HS-5 (cell line): ENCODE measurements around the gene ABCA2.
"Not testable (repeated sequence)": the region's sequence is repeated elsewhere in the genome, so short reads cannot be mapped to it uniquely, and the experiment has no call there.

Experiments
- DNase-seq: peaks from one replicate; pipeline ENCODE4 v3.0.0-alpha.2; 2012; ENCODE audit warnings: low read depth

ABCA2 gene

GRCh38 chr9:137062798-137063197 is 34.8 kb upstream of the ABCA2 start:
- not testable (repeated sequence) for DNase-seq

- DNase-seq = no peak
These were observed 34.3 kb upstream of the ABCA2 start for GRCh38 chr9:137062384-137062783.

- DNase-seq = no peak
These were observed 30.6 kb upstream of the ABCA2 start for GRCh38 chr9:137058521-137059234.

- DNase-seq = no peak
These were observed 29.5 kb upstream of the ABCA2 start for GRCh38 chr9:137057545-137057944.

- no peak for DNase-seq
These were observed 28.8 kb upstream of the ABCA2 start for GRCh38 chr9:137056739-137057415.

- DNase-seq = no peak
These were observed 27.6 kb upstream of the ABCA2 start for GRCh38 chr9:137055385-137056364.

GRCh38 chr9:137054932-137055384 is 26.9 kb upstream of the ABCA2 start:
- no peak for DNase-seq

GRCh38 chr9:137053944-137054931 is 26.2 kb upstream of the ABCA2 start, which contains the start of gene ENTPD2:
TSS of gene ENTPD2 (minus strand) at chr9:137054061. CDS start at chr9:137053997, 64 bp downstream.
- DNase-seq = no peak

- DNase-seq = no peak
These were observed 25.2 kb upstream of the ABCA2 start for GRCh38 chr9:137052998-137053943.

GRCh38 chr9:137052293-137052692 is 24.3 kb upstream of the ABCA2 start:
- no peak for DNase-seq

GRCh38 chr9:137051145-137051724 is 23.2 kb upstream of the ABCA2 start:
- DNase-seq = no peak

GRCh38 chr9:137050570-137050969 is 22.5 kb upstream of the ABCA2 start:
- no peak for DNase-seq

- DNase-seq = no peak
These were observed 21.8 kb upstream of the ABCA2 start for GRCh38 chr9:137049544-137050449.

- no peak for DNase-seq
These were observed 20.9 kb upstream of the ABCA2 start for GRCh38 chr9:137048655-137049543.

GRCh38 chr9:137046088-137046787 is 18.2 kb upstream of the ABCA2 start, which contains the start of gene NPDC1:
TSS of gene NPDC1 (minus strand) at chr9:137046177. CDS start at chr9:137045989, 188 bp downstream.
- DNase-seq = no peak

GRCh38 chr9:137045294-137046087 is 17.5 kb upstream of the ABCA2 start:
- no peak for DNase-seq
